Hair follicle dermal papilla cell (primary cell): ENCODE results near the gene UBE3A. TPM values are rescaled to one million over a fixed set of nuclear protein-coding genes. Genes with fewer than 3 reads are reported as not detected.

ENCODE experiments used
- total RNA-seq: library from RNA; depleted of rRNA; stranded (reverse); fragments of >200 nt; gene quantifications from 2 replicates; pipeline ENCODE4 v1.2.3, GENCODE V29; 2012

UBE3A gene
- total RNA-seq = 85.7 and 123 TPM in 2 replicates

GRCh38 chr15:25438601-25439368 lies at the start of gene UBE3A:
Gene UBE3A, minus strand, starts transcription at chr15:25439024. Its CDS starts 29,917 bp downstream, at chr15:25409107.

